Skeletal muscle tissue (tissue), 4 donors: Measurements from ENCODE around the gene AGPAT3. TPM values are rescaled to one million over a fixed set of nuclear protein-coding genes. Genes with fewer than 3 reads are reported as not detected.

Source experiments
- H3K27ac ChIP-seq: one replicate; pipeline ENCODE4 v1.7.0; 2013; ENCODE audit warnings: mild to moderate bottlenecking, low read depth, low read length, inconsistent platforms
- H3K27me3 ChIP-seq, 3 donors: one replicate each; pipeline ENCODE4 v1.7.0; 2013; ENCODE audit warnings: low read length in 3 of 3; ENCODE audit not compliant: control insufficient read depth in 3 of 3, insufficient read depth in 3 of 3
- H3K36me3 ChIP-seq, 3 donors: one replicate each; pipeline ENCODE4 v1.7.0; 2013; ENCODE audit warnings: low read length in 3 of 3; ENCODE audit not compliant: control insufficient read depth in 3 of 3, insufficient read depth in 3 of 3
- H3K4me1 ChIP-seq, 3 donors: one replicate each; pipeline ENCODE4 v1.7.0; 2013; ENCODE audit warnings: low read length in 3 of 3, mild to moderate bottlenecking in 3 of 3; ENCODE audit not compliant: control insufficient read depth in 3 of 3, insufficient read depth in 3 of 3
- H3K4me3 ChIP-seq, 3 donors: one replicate each; pipeline ENCODE4 v1.7.0; 2013; ENCODE audit warnings: low read length in 3 of 3
- H3K9ac ChIP-seq, 3 donors: one replicate each; pipeline ENCODE4 v1.7.0; 2013; ENCODE audit warnings: low read length in 3 of 3, mild to moderate bottlenecking in 3 of 3, moderate library complexity in 2 of 3, low read depth in 1 of 3
- H3K9me3 ChIP-seq, 3 donors: one replicate each; pipeline ENCODE4 v1.7.0; 2013; ENCODE audit warnings: low read length in 3 of 3; ENCODE audit not compliant: control insufficient read depth in 3 of 3
- total RNA-seq: library from RNA; depleted of rRNA; stranded (reverse); fragments of >200 nt; gene quantifications from one replicate; pipeline ENCODE4 v1.2.3, GENCODE V29; 2014
- donor health status: Osteomylitis.

The AGPAT3 gene
- total RNA-seq, 1 donor from 2014 or later = 16.7 TPM

DNA sequence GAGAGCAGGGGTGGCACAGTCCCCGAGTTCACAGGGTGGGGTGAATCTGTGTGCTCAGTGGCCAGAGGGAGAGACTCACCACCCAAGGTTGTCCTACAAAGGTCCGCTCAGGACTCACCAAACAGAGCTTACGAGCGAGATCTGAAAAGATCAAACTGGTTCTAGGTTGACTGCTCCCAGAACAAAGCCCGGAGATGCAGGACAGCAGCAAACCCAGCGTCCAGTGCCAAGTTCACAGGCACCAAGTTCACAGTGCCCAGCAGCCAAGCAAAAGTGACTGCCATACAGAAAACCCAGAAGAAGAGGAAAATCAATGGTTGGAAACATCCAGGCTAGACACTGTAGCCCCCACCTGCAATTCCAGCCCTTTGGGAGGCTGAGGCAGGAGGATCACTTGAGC, 35.7 kb downstream of the AGPAT3 start:
- Histone ChIP-seq H3K4me3 (no peak overlapping the region), H3K9ac (no peak overlapping the region), H3K36me3 (peaks cover 0 to 6% (median 3%) of the 10 kb centered on the region in 3 donors)

DNA sequence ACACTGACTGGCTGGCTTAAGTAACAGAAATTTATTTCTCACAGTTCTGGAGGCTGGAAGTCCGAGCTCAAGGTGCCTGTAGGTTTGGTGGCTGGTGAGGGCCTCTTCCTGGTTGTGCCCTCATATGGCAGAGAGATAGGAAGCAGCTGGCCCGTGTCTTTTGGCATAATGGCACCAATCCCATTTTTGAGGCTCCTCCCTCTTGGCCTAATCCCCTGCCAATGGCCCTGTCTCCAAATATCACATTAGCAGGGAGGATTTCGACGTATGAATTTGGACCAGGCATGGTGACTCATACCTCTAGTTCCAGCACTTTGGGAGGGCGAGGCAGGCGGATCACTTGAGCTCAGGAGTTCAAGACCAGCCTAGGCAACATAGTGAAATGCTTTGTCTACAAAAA, 37.4 kb downstream of the AGPAT3 start:
- H3K27ac ChIP-seq = peak overlapping the region; percentile 88
- H3K36me3 ChIP-seq = peaks cover 0 to 9% (median 3%) of the 10 kb centered on the region in 3 donors
- H3K4me3 ChIP-seq = no peak overlapping the region
- no peaks in the 10 kb centered on the region for H3K9me3 ChIP-seq
- H3K9ac ChIP-seq = no peak overlapping the region
- H3K27me3 ChIP-seq = no peaks in the 10 kb centered on the region
- H3K4me1 ChIP-seq = peaks cover 21 to 40% (median 34%) of the 10 kb centered on the region in 3 donors

More for the DNA sequence above, 35.7 kb downstream of the AGPAT3 start:
- peaks cover 16 to 29% (median 25%) of the 10 kb centered on the region in 3 donors for H3K4me1 ChIP-seq
- H3K27me3 ChIP-seq = no peaks in the 10 kb centered on the region
- H3K27ac ChIP-seq = no peak overlapping the region
- H3K9me3 ChIP-seq = no peaks in the 10 kb centered on the region

DNA sequence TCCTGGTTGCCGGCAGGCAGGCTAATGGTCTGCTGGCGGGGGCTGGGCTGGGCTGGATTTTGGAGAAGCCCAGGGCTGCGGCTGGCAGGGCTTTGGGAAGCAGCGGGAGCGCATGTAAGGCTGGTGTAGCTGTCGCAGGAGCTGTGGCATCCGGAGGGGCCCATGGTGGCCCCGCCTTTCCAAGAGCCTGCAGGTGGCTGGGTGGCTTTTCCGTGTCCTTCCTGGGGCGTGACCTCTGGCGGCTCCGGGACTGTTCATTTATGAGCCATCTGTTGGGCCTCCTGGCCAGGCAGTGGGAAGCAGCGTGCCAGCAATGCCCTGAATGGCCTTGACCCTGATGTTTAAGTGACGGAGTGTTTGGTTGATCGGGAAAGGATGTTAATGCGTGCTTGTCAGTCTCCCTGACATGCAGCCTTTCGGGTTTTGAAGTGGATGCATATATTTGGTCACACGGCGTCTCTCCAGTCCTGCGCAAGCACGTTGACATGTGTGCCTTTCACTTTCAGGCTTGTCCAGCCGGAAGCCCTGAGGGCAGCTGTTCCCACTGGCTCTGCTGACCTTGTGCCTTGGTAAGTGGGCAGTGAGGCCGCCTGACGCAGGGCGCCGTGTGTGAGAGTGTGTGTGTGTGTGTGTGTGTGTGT, 38.5 kb downstream of the AGPAT3 start:
- Histone ChIP-seq H3K27me3 (no peaks in the 10 kb centered on the region), H3K4me1 (peaks cover 21 to 40% (median 38%) of the 10 kb centered on the region in 3 donors), H3K27ac (peak overlapping the region; percentile 88), H3K9me3 (no peaks in the 10 kb centered on the region), H3K36me3 (peaks cover 0 to 9% (median 6%) of the 10 kb centered on the region in 3 donors), H3K4me3 (peak overlapping the region; percentile 54 to 69 (median 61)), H3K9ac (peak overlapping the region; percentile 61 to 80 (median 73))

DNA sequence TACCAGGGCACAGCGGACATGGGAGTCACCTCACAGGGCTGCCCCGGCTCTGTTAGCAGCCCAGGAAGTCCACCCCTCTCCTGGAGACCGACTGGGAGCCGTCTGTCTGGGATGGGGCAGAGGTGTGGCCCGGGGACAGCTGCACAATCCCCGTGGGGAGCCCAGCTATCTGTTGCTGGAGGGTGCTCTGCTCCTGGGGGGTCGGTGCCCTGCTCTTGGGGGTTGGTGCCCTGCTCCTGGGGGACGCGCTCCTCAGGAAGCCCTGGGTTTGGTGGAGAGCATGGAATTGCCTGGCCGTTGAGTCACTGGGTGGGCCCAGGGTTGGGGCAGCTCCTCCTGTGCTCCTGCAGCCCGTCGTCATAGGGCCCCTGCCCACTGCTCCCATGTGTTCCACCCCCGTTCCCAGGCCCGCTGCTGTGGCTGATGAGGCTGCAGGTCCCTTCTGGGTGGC, 39.3 kb downstream of the AGPAT3 start:
- Histone ChIP-seq H3K9ac (peak overlapping the region; percentile 28 to 80 (median 73)), H3K9me3 (no peaks in the 10 kb centered on the region), H3K36me3 (peaks cover 0 to 7% (median 5%) of the 10 kb centered on the region in 3 donors), H3K27ac (peak overlapping the region; percentile 88), H3K4me3 (peak overlapping the region in 1 of 3 donors; percentile 54), H3K4me1 (peaks cover 21 to 40% (median 38%) of the 10 kb centered on the region in 3 donors), H3K27me3 (no peaks in the 10 kb centered on the region)

DNA sequence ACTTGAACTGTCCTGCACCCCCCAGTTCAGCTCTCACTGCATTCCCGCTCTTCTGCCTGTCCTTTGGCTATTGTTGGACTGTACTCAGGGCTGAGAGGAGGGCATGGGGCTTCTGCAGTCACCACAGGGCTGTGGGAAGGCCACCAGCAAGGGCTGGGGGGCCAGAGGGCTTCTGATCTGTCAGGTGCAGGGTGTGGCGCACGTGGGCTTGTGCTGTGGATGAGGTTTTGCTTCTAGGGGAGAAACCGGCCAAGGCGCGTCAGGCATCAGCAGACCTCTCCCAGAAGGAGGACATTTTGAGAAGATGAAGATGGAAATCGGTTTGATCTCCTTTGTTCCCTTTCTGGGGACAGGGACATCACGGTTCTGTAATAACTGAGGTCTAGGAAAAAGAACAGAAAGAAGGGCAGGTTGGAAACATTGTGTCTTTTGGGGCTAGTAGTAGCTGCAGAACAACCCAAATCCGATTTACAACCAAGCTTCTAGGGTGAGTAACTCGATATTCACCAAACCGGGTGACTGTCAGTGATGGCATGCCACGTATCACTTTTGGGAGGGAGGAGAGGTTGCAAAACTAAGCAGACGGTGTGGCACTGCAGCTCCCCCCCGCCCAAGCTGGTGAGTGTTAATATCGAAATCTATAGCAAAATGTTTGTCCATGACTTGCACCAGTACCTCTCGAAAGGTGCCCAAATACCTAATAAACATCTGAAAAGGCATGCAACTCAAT, 40.9 kb downstream of the AGPAT3 start:
- Histone ChIP-seq H3K27ac (peak overlapping the region; percentile 44), H3K27me3 (no peaks in the 10 kb centered on the region), H3K36me3 (peaks cover 0 to 5% (median 3%) of the 10 kb centered on the region in 3 donors), H3K9me3 (no peaks in the 10 kb centered on the region), H3K4me3 (no peak overlapping the region), H3K9ac (peak overlapping the region in 1 of 3 donors; percentile 1), H3K4me1 (peaks cover 21 to 44% (median 38%) of the 10 kb centered on the region in 3 donors)

DNA sequence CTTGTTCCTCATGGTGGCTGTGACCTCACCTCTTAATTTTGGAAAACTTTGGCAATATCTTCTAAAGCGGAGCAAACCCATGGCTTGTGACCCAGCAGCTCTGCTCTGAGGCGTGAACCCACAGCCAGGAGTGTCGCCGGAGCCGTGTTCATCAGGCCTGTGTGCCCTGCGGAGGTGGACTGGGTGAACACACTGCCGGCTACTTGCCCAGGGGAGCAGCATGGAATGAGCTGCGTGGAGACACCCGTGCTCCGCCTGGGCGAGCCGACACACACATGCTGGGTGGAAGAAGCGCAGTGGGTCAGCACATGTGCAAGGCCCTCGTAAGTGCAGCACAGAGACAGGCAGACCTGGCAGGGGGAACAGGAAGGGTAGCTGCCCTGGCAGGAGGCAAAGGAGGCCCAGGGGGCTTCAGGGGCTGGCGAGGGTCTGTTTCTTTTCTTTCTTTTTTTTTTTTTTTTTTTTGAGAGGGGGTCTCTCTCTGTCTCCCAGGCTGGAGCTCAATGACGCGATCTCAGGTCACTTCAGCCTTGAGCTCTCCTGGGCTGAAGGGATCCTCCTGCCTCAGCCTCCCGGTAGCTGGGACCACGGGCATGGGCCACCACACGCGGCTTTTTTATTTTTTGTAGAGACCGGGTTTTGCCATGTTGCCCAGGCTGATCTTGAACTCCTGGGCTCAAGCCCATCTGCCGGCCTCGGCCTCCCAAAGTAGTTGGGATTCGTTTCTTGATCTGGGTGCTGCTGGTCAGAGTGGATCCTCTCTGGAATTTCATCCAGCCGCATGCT, 41.8 kb downstream of the AGPAT3 start:
- Histone ChIP-seq H3K9ac (peak overlapping the region in 1 of 3 donors; percentile 25), H3K27ac (peak overlapping the region; percentile 44), H3K36me3 (peaks cover 0 to 5% (median 3%) of the 10 kb centered on the region in 3 donors), H3K4me1 (peaks cover 27 to 53% (median 46%) of the 10 kb centered on the region in 3 donors), H3K9me3 (no peaks in the 10 kb centered on the region), H3K27me3 (no peaks in the 10 kb centered on the region), H3K4me3 (no peak overlapping the region)

DNA sequence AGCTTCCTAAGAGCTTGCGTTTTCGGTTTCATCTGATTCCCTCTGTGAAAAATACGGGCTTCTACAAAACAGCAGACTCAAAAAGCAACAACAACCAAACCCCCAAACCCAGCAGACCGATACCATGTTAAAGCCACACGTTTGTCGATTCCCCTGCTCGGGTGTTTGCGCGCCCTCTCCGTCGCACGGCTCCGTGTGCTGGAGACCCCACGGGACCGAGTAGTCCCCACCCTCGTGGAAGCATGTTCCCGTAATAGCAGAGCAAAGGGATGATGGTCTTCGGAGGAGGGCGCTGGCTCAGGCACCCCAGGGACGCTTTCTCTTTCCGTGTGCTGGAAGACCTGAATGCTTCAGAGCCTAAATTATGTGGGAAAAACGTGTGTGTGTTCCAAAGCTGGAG, 42.7 kb downstream of the AGPAT3 start:
- no peaks in the 10 kb centered on the region for H3K27me3 ChIP-seq
- H3K36me3 ChIP-seq = peaks cover 0 to 5% (median 3%) of the 10 kb centered on the region in 3 donors
- H3K9ac ChIP-seq = no peak overlapping the region
- H3K27ac ChIP-seq = no peak overlapping the region
- no peak overlapping the region for H3K4me3 ChIP-seq
- peaks cover 33 to 58% (median 52%) of the 10 kb centered on the region in 3 donors for H3K4me1 ChIP-seq
- H3K9me3 ChIP-seq = no peaks in the 10 kb centered on the region

DNA sequence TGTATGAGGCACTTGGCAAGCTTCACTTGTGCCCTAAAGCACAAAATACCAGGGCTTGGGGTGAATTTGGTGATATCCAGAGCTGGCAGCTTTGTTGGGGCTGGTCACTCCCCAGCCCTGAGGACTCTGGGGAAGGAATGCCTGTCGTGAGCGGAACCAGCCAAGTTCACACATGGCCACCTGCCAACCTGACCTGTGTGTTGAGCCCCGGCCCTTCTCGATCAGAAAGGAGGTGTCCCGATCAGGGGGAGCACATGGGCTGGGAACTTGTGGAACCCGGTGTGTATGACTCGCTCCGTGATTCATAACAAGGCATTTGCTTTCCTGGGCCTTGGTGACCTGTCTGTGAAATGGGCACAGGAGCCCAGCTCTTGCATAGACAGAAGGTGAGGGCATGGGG, 43.1 kb downstream of the AGPAT3 start:
- Histone ChIP-seq H3K27ac (no peak overlapping the region), H3K9me3 (no peaks in the 10 kb centered on the region), H3K9ac (no peak overlapping the region), H3K36me3 (peaks cover 0 to 5% (median 3%) of the 10 kb centered on the region in 3 donors), H3K4me3 (no peak overlapping the region), H3K27me3 (no peaks in the 10 kb centered on the region), H3K4me1 (peaks cover 30 to 54% (median 49%) of the 10 kb centered on the region in 3 donors)

DNA sequence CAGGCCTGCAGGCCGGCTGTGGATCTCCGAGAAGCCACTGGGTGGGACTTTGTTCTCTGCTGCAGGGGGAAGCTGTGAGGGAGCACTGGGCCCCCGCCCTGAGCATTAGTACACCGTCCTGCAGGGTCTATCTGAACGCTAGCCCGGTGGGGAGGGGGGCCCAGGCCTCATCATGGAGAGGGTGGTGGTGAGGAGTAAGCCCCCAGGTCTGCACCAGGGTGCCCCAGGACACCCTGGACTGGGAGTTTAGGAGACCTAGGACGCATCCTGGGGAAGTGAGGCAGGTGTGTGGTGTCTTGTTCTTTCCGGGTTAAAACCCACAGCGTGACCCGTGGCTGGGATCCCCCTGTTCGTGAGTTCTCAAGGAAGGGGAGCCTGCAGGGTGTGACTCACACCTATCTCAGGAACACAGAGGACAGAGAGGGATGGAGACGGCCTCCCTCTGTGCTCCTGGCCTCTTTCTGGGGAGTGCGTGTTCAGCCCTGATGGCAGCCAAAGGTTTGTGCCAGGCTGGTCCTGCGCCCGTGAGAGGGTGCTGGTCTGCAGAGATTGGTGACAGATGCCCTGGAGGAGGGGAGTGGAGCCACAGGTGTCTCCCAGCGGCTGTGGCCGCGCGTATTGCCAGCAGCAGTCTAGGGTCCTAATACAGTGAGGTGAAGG, 44.8 kb downstream of the AGPAT3 start:
- H3K4me1 ChIP-seq = peaks cover 26 to 45% (median 41%) of the 10 kb centered on the region in 3 donors
- peaks cover 0 to 3% (median 3%) of the 10 kb centered on the region in 3 donors for H3K36me3 ChIP-seq
- peak overlapping the region in 1 of 3 donors; percentile 33 for H3K9ac ChIP-seq
- no peaks in the 10 kb centered on the region for H3K9me3 ChIP-seq
- H3K27ac ChIP-seq = no peak overlapping the region
- no peak overlapping the region for H3K4me3 ChIP-seq
- no peaks in the 10 kb centered on the region for H3K27me3 ChIP-seq
